Activated CD4-positive, alpha-beta T cell treated with anti-CD3 and anti-CD28 coated beads for 36 hours (primary cell): ENCODE data around the gene COL4A2. TPM values are rescaled to one million over a fixed set of nuclear protein-coding genes. Genes with fewer than 3 reads are reported as not detected.
"Not testable (repeated sequence)": the region's sequence is repeated elsewhere in the genome, so short reads cannot be mapped to it uniquely, and the experiment has no call there.

Experiments
- ATAC-seq: fragments of 200-7000 bp; cut with Tn5 transposase; one replicate; pipeline ENCODE4 v1.10.0; 2021; ENCODE audit warnings: mild to moderate bottlenecking, moderate library complexity
- CTCF ChIA-PET: fragments of 350-600 bp; sonication (Branson Sonifier 250); formaldehyde crosslinking; loops from one replicate; lab custom pipeline; 2021; ENCODE audit warnings: antibody characterized with exemption; lab: Charles Lee
- POLR2A ChIA-PET: fragments of 350-600 bp; sonication (Branson Sonifier 250); formaldehyde crosslinking; loops from one replicate; lab custom pipeline; 2021; ENCODE audit warnings: antibody characterized with exemption, inconsistent platforms; lab: Charles Lee
- DNase-seq: peaks from one replicate; pipeline ENCODE4 v3.0.0-alpha.2; 2020
- H3K27ac Mint-ChIP-seq: one replicate; pipeline ENCODE4 v1.8.0; 2021; ENCODE audit warnings: mixed read lengths
- H3K27me3 Mint-ChIP-seq: one replicate; pipeline ENCODE4 v1.8.0; 2021; ENCODE audit warnings: mixed read lengths
- H3K36me3 Mint-ChIP-seq: one replicate; pipeline ENCODE4 v1.8.0; 2021; ENCODE audit warnings: low read depth, mixed read lengths
- H3K4me1 Mint-ChIP-seq: one replicate; pipeline ENCODE4 v1.8.0; 2021; ENCODE audit warnings: mixed read lengths
- H3K4me3 Mint-ChIP-seq: one replicate; pipeline ENCODE4 v1.8.0; 2021; ENCODE audit warnings: mild to moderate bottlenecking, moderate library complexity, mixed read lengths
- H3K9me3 Mint-ChIP-seq: one replicate; pipeline ENCODE4 v1.8.0; 2021; ENCODE audit warnings: low read depth, mixed read lengths
- intact Hi-C, 2 experiments: fragments of 100-400 bp; cut with DNase I in 1 of 2; cut with micrococcal nuclease in 1 of 2; formaldehyde crosslinking; loops; one replicate each; pipeline versions ENCODE4 v1.14.2 to v1.15.1; 2022 to 2024; cut with DNase I, micrococcal nuclease
- total RNA-seq, 2 experiments: library from RNA; stranded (reverse); gene quantifications; one replicate each; pipeline ENCODE4 v1.2.3, GENCODE V29; 2021

COL4A2 gene
- total RNA-seq, 2 experiments from 2014 or later, result not detected

DNA sequence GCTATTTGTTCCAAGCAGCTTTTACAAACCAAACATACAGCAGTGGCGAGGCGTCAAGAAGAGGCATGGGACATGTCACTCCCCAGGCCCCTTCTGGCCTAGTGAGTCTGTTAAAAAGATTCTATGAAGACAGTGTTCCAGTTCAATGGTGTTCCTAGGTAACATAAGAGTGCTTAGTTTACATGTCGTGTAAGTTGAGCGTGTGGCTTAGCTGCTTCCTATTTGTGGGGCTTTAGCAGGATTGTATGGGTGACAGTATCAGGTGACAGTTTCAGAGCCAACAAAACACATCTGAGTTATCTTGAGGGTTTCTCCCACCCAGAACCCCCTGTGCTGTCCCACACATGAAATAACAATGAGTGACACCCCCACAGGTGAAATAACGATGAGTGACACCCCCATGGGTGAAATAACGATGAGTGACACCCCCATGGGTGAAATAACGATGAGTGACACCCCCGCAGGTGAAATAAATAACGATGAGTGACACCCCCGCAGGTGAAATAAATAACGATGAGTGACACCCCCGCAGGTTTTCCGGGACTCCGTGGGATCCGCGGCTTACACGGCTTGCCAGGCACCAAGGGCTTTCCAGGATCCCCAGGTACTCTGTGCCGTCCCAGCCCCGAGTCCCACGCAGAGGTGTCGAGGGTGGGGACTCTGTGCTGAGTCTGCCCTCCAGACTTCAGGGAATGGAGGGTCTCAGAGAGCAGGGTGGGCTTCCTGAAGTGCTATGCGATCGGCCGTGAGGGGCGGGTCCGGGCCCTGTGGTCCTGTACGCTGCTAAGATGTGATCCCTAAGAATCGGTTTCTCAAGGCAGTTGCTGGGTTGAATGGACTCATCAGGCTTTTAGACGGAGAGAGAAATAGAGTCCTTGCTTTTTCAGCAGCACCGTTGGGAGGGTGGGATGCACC, 185.9 kb downstream of the COL4A2 start:
- no peaks in the 10 kb centered on the region for H3K4me1 Mint-ChIP-seq
- no peaks in the 10 kb centered on the region for H3K27me3 Mint-ChIP-seq
- CTCF ChIA-PET, result no interaction called here
- POLR2A ChIA-PET, result no interaction called here
- H3K9me3 Mint-ChIP-seq, result no peaks in the 10 kb centered on the region
- no peaks in the 10 kb centered on the region for H3K36me3 Mint-ChIP-seq
- no peak overlapping the region for H3K4me3 Mint-ChIP-seq
- intact Hi-C loops, result no loop called here
- DNase-seq (no peak), ATAC-seq (no peak)
- H3K27ac Mint-ChIP-seq, result no peak overlapping the region

DNA sequence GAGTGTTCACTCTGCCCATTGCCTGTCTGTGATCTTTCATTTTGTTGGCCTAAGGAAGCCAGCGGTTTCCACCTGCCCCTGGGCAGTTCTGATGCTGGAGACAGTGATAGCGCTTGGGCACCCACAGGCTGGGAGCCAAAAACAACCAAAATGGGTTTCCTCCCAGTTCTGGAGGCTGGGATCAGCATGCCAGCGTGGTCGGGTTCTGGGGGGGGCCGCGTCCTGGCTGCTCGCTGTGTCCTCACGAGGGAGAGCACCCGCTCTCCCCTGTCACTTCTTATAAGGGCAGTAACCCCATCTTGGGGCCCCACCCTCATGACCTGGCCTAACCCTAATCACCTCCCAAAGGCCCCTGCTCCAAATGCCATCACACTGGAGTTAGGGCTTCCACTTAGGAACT, 186.5 kb downstream of the COL4A2 start:
- Mint-ChIP-seq H3K4me1 (no peaks in the 10 kb centered on the region), H3K9me3 (no peaks in the 10 kb centered on the region), H3K27me3 (no peaks in the 10 kb centered on the region), H3K36me3 (no peaks in the 10 kb centered on the region), H3K27ac (no peak overlapping the region), H3K4me3 (no peak overlapping the region)
- CTCF ChIA-PET, result no interaction called here
- ATAC-seq, result no peak
- intact Hi-C loops, result no loop called here
- no peak for DNase-seq
- POLR2A ChIA-PET, result no interaction called here

DNA sequence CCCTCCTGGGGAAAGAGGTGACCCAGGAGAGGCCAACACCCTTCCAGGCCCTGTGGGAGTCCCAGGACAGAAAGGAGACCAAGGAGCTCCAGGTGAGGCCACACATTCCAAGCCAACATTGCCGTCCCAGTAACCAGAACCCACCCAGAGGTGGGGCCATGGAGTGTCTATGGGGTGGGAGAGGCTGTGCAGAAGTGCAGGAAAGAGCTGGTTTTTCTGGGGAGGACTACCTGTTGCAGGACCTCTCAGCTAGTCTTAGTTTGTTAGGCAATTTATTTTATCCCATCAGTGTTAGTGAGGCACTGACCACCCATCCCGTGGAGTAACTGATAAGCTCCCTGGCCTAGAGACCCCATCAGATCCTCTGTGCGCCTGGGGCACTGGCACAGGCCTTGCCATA, 188.3 kb downstream of the COL4A2 start:
- POLR2A ChIA-PET, result no interaction called here
- intact Hi-C loops, result no loop called here
- Mint-ChIP-seq H3K36me3 (no peaks in the 10 kb centered on the region), H3K4me1 (no peaks in the 10 kb centered on the region), H3K27me3 (no peaks in the 10 kb centered on the region), H3K27ac (no peak overlapping the region), H3K9me3 (peaks cover 4% of the 10 kb centered on the region), H3K4me3 (no peak overlapping the region)
- DNase-seq, result no peak
- CTCF ChIA-PET, result no interaction called here
- ATAC-seq, result no peak

DNA sequence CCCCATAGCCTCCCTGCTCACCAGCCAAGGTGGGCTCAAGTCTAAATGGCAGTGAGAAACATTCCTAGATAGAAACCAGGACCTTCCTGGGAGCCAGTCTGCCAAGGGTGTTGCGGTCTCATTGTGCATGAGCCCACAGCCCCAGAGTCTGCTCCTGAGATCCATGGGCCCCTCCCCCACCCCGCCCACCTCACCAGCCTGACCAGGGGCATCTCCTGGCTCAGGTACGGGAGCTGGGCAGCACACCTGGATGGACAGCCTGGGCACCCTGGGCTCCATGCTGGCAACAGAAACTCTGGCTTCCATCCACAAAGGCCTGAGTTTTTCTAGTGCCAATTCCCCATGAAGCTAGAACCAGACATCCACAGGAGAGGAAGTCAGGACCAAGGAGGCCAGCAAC, 188.8 kb downstream of the COL4A2 start:
- H3K27me3 Mint-ChIP-seq, result peaks cover 3% of the 10 kb centered on the region
- intact Hi-C loops, result no loop called here
- H3K4me1 Mint-ChIP-seq, result no peaks in the 10 kb centered on the region
- peaks cover 7% of the 10 kb centered on the region for H3K9me3 Mint-ChIP-seq
- no peak for ATAC-seq
- no peaks in the 10 kb centered on the region for H3K36me3 Mint-ChIP-seq
- DNase-seq, result no peak
- ChIA-PET POLR2A (no interaction called here), CTCF (no interaction called here)
- no peak overlapping the region for H3K4me3 Mint-ChIP-seq
- no peak overlapping the region for H3K27ac Mint-ChIP-seq

DNA sequence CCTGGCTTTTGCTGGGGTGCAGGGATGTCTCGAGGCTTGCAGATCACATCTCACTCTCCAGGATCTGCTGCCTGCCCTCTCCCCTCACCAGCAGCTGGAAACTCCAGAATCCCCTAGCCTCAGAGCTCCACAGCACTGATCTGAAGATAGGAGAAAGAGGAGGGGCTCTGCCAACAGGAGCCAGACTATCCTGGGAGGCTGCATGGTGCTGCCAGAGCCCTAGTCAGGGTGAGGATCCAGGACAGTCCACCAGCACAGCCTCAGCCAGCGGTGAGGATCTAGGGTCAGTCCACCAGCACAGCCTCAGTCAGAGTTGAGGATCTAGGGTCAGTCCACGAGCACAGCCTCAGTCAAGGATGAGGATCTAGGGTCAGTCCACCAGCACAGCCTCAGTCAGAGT, 189.2 kb downstream of the COL4A2 start:
- Mint-ChIP-seq H3K36me3 (no peaks in the 10 kb centered on the region), H3K27me3 (peaks cover 5% of the 10 kb centered on the region), H3K27ac (no peak overlapping the region), H3K9me3 (peaks cover 7% of the 10 kb centered on the region), H3K4me3 (no peak overlapping the region), H3K4me1 (no peaks in the 10 kb centered on the region)
- ChIA-PET CTCF (no interaction called here), POLR2A (no interaction called here)
- intact Hi-C loops, result no loop called here
- no peak for DNase-seq
- no peak for ATAC-seq

DNA sequence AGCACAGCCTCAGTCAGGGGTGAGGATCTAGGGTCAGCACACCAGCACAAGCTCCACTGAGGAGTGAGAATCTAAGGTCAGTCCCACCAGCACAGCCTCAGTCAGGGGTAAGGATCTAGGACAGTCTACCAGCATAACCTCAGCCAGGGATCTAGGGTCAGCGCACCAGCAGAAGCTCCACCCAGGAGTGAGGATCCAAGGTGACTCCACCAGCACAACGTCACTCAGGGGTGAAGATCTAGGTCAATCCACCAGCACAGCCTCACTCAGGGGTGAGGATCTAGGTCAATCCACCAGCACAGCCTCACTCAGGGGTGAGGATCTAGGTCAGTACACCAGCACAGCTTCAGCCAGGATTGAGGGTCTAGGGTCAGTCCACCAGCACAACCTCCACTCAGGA, 189.9 kb downstream of the COL4A2 start:
- intact Hi-C loops, result no loop called here
- DNase-seq, result no peak
- Mint-ChIP-seq H3K4me1 (no peaks in the 10 kb centered on the region), H3K27me3 (peaks cover 10% of the 10 kb centered on the region), H3K36me3 (no peaks in the 10 kb centered on the region), H3K4me3 (no peak overlapping the region), H3K27ac (no peak overlapping the region), H3K9me3 (peaks cover 7% of the 10 kb centered on the region)
- POLR2A ChIA-PET, result no interaction called here
- CTCF ChIA-PET, result no interaction called here
- ATAC-seq, result no peak

DNA sequence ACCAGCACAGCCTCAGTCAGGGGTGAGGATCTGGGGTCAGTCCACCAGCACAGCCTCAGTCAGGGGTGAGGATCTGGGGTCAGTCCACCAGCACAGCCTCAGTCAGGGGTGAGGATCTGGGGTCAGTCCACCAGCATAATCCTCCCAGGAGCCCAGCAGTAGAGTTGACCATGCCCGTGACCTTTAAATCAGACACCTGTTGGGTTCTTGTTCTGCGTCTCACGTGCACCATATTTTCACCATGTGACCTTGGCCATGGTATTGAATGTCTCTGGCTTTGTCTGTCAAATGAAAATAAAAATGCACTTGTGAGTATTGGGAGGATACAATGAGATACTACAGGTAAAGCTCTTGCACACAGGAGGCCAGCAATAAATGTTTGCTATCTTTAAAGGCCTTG, 190.8 kb downstream of the COL4A2 start:
- peaks cover 11% of the 10 kb centered on the region for H3K27me3 Mint-ChIP-seq

DNA sequence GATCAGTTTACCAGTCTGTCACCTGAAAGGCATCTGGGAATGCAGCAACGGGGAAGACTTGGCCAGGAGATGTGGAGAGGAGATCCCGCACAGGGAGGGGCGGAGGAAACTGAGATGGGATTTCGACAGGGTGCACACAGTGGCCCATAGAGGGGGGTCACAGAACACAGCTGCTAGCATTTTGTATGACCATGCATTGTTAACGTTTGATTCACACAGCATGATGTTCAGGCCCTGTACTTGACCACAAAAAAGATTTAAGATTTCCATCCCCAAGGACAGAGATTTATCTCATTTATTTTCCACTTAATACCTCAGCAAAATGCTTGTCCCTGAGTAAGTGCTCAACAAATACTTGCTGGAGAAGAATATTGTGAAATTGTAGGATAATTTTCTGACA, 191.2 kb downstream of the COL4A2 start:
- Mint-ChIP-seq H3K36me3 (no peaks in the 10 kb centered on the region), H3K4me3 (no peak overlapping the region), H3K9me3 (peaks cover 7% of the 10 kb centered on the region), H3K27me3 (peaks cover 11% of the 10 kb centered on the region), H3K27ac (no peak overlapping the region), H3K4me1 (no peaks in the 10 kb centered on the region)
- DNase-seq, result no peak
- no peak for ATAC-seq
- intact Hi-C loops, result no loop called here
- ChIA-PET POLR2A (no interaction called here), CTCF (no interaction called here)

More for the DNA sequence above, 190.8 kb downstream of the COL4A2 start:
- H3K4me3 Mint-ChIP-seq, H3K27ac Mint-ChIP-seq, CTCF ChIA-PET, DNase-seq, POLR2A ChIA-PET, H3K36me3 Mint-ChIP-seq, H3K4me1 Mint-ChIP-seq, H3K9me3 Mint-ChIP-seq, intact Hi-C loops, ATAC-seq: not testable (repeated sequence)

DNA sequence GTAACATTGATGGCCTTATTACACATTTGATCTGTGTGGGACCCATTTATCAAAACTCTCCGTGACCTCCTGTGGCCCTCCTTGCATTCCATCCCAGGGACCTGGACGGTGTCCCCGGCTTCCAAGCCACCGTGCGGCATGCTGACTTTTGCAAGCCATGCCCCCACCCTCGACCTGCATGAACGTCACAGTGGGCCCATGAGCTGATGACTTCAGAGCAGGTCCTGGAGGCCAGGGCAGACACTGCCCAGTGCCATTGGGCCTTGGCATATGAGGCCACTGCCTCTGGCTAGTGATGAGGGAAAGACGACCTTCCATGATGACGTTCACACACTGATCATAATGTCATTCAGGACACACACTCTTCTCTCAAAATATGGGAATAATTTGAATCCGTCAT, 191.7 kb downstream of the COL4A2 start:
- H3K36me3 Mint-ChIP-seq, result no peaks in the 10 kb centered on the region
- POLR2A ChIA-PET, result no interaction called here
- CTCF ChIA-PET, result no interaction called here
- DNase-seq (no peak), ATAC-seq (no peak)
- intact Hi-C loops, result no loop called here
- peaks cover 7% of the 10 kb centered on the region for H3K9me3 Mint-ChIP-seq
- no peaks in the 10 kb centered on the region for H3K4me1 Mint-ChIP-seq
- H3K27me3 Mint-ChIP-seq, result peaks cover 11% of the 10 kb centered on the region
- H3K27ac Mint-ChIP-seq, result no peak overlapping the region
- no peak overlapping the region for H3K4me3 Mint-ChIP-seq

DNA sequence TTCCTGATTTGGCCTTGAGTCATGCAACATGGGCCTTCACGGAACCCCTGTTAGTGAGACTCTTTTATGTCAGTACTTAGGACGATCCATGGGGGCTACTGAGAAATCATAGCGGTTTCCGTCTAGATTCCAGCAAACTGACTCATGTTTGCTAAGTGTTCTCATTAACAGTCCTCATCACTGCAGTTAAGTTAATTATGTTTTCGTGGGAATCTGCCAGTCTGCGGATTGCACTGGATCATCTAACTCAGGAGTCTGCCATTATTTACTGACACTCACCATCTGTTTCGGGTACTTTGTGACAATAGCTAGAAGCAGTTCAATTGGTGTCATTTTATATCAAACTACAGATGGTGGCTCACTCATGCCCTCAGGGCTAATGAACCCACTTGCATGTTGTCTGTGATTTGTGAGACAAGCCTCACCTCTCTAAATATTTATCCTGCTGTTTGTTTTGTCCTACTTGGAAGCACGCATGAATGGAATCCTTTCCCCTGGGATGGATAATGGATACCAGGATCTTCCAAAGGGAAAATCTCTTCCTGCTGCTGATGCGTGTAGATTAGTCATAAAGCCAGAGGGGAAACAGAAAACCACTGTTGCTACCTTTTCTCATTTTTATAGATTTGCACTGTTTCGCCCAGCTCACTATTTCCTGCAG, 192.7 kb downstream of the COL4A2 start:
- H3K27ac Mint-ChIP-seq, result no peak overlapping the region
- no peaks in the 10 kb centered on the region for H3K36me3 Mint-ChIP-seq
- CTCF ChIA-PET, result interaction anchor here (0.6 kb wide), 1 partner anchor 75 kb away, joined by 4 read pairs; no protein-coding TSS in a partner anchor
- peaks cover 11% of the 10 kb centered on the region for H3K27me3 Mint-ChIP-seq
- H3K9me3 Mint-ChIP-seq, result peaks cover 7% of the 10 kb centered on the region
- H3K4me3 Mint-ChIP-seq, result no peak overlapping the region
- POLR2A ChIA-PET, result no interaction called here
- no peak for DNase-seq
- no peaks in the 10 kb centered on the region for H3K4me1 Mint-ChIP-seq
- intact Hi-C loops, result no loop called here
- no peak for ATAC-seq

DNA sequence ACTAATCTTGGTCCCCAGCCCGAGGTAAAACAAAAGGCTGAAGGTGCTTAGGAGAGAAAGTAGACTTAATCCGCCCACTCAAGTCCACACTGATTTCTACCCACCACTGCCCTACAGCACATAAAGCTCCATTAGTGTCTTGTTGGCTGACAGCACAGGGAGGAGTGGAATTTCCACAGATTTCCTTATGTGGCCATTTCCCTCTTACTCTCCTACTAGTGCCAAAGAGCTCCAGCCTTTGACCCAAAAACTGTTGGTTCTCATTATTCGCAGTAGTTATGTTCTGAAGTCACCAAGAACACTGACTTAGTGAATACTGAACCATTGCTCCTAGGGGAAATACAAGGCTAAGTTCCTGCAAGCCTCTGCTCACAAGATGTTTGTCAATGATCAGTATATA, 193.3 kb downstream of the COL4A2 start:
- ChIA-PET CTCF (interaction anchor here (0.6 kb wide), 1 partner anchor 75 kb away, joined by 4 read pairs; no protein-coding TSS in a partner anchor), POLR2A (no interaction called here)
- H3K4me1 Mint-ChIP-seq, result no peaks in the 10 kb centered on the region
- H3K27ac Mint-ChIP-seq, result no peak overlapping the region
- DNase-seq, result no peak
- ATAC-seq, result no peak
- no peak overlapping the region for H3K4me3 Mint-ChIP-seq
- no peaks in the 10 kb centered on the region for H3K36me3 Mint-ChIP-seq
- peaks cover 7% of the 10 kb centered on the region for H3K9me3 Mint-ChIP-seq
- H3K27me3 Mint-ChIP-seq, result peaks cover 11% of the 10 kb centered on the region
- intact Hi-C loops, result no loop called here

DNA sequence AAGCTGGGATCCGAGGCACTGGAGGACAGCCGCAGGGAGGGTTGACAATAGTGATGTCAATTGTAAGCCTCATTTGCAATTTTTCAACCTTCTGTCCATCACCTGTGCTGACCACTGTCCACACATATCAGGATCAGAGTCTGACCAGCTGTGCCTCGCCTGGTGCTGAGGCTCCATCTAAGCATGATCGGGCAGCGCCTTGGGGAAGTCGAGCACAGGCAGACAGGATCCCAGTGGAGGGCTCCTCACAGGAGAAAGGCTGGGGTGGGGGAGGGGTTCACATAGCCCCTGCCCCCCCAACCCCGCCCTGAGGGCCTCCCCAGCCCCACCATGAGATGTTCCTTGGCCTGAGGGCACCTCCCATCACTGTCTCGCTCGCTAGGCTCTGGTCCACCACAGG, 194.1 kb downstream of the COL4A2 start:
- Mint-ChIP-seq H3K9me3 (peaks cover 7% of the 10 kb centered on the region), H3K4me1 (no peaks in the 10 kb centered on the region), H3K4me3 (no peak overlapping the region), H3K27ac (no peak overlapping the region), H3K27me3 (peaks cover 11% of the 10 kb centered on the region), H3K36me3 (no peaks in the 10 kb centered on the region)
- ChIA-PET POLR2A (no interaction called here), CTCF (interaction anchor here (0.6 kb wide), 1 partner anchor 605 kb away, joined by 4 read pairs; no protein-coding TSS in a partner anchor)
- intact Hi-C loops, result no loop called here
- DNase-seq (no peak), ATAC-seq (no peak)
